Stomach (tissue), 9 donors: ENCODE data around the gene HNRNPLL. TPM values are rescaled to one million over a fixed set of nuclear protein-coding genes. Genes with fewer than 3 reads are reported as not detected.

Source experiments
- DNase-seq, 2 donors: peaks; one replicate each; pipeline versions ENCODE4 v3.0.0 to v3.0.0-alpha.2; 2013 to 2019
- H3K27ac ChIP-seq, 5 donors: fragments of 200-600 bp in 4 of 5; sonication (generic) in 4 of 5; one replicate each; pipeline ENCODE4 v1.5.1; 2013 to 2019; ENCODE audit warnings: mild to moderate bottlenecking in 1 of 5, moderate library complexity in 1 of 5
- H3K27me3 ChIP-seq, 3 donors: fragments of 200-600 bp; sonication (generic); one replicate each; pipeline ENCODE4 v1.5.1; 2017 to 2019; ENCODE audit warnings: mixed run types in 1 of 3
- H3K36me3 ChIP-seq, 4 donors: fragments of 200-600 bp; sonication (generic); 1 replicate in 3 of 4; 2 replicates in 1 of 4; pipeline ENCODE4 v1.5.1; 2016 to 2019
- H3K4me1 ChIP-seq, 4 donors: fragments of 200-600 bp; sonication (generic); one replicate each; pipeline ENCODE4 v1.5.1; 2016 to 2019
- H3K4me3 ChIP-seq, 4 donors: fragments of 200-600 bp; sonication (generic) in 3 of 4; one replicate each; pipeline ENCODE4 v1.5.1; 2016 to 2019; ENCODE audit warnings: mild to moderate bottlenecking in 1 of 4
- H3K9me3 ChIP-seq, 4 donors: fragments of 200-600 bp; sonication (generic); one replicate each; pipeline ENCODE4 v1.5.1; 2016 to 2019
- EP300 ChIP-seq: sonication (generic); formaldehyde crosslinking; IDR thresholded peaks from one replicate; pipeline ENCODE4 v1.6.1; 2017; ENCODE audit warnings: antibody characterized with exemption
- POLR2A ChIP-seq, 4 donors: fragments of 450-650 bp; IDR thresholded peaks; one replicate each; pipeline ENCODE4 v1.6.1; 2016; ENCODE audit warnings: antibody characterized with exemption in 4 of 4, control low read depth in 2 of 4, mild to moderate bottlenecking in 1 of 4, moderate library complexity in 1 of 4
- POLR2AphosphoS5 ChIP-seq, 3 donors: sonication (generic); formaldehyde crosslinking; IDR thresholded peaks; one replicate each; pipeline ENCODE4 v1.6.1; 2016; ENCODE audit warnings: antibody characterized with exemption in 3 of 3
- WGBS, 5 donors: extraction: QIAGEN DNeasy Blood & Tissue Kit in 3 of 5; methylation state at CpG; one replicate each; pipeline versions ENCODE4 v1.1.5 to v1.1.7; 2013 to 2018; 5-methylcytosine and 5-hydroxymethylcytosine counted together
- intact Hi-C: fragments of 100-400 bp; cut with DNase I; formaldehyde crosslinking; loops from one replicate; pipeline ENCODE4 v1.15.1; 2023; ENCODE audit warnings: low total_unique reads
- polyA plus RNA-seq, 3 donors: library from polyadenylated mRNA; stranded (reverse); fragments of 200-250 nt; gene quantifications; one replicate each; pipeline ENCODE4 v1.2.3, GENCODE V29; 2013
- total RNA-seq, 5 donors: library from RNA; depleted of rRNA; stranded (reverse); fragments of >200 nt; gene quantifications; one replicate each; pipeline versions ENCODE4 v1.1.0 to v1.2.3, GENCODE V29; 2014 to 2016
- TF ChIP-seq, protein P1 (sequence below), 7 experiments: fragments of 450-650 bp in 4 of 7; fragments of 200-600 bp in 3 of 7; sonication (generic) in 3 of 7; IDR thresholded peaks; one replicate each; pipeline ENCODE4 v1.5.1; 2016 to 2019; ENCODE audit warnings: antibody characterized with exemption in 7 of 7, control low read depth in 2 of 7, mild to moderate bottlenecking in 1 of 7
- donor health status: healthy with polysubstance abuse.
- donor health status: Bipolar disorder and iron deficiency.
- donor health status: healthy.

Gene HNRNPLL
- total and polyA plus RNA-seq, 8 donors = 12.2 to 97.9 (median 25.7) TPM

- no peak for DNase-seq
- TF ChIP-seq POLR2AphosphoS5 (IDR thresholded peaks at IDR 0.05) (no peak), EP300 (no peak), POLR2A (IDR thresholded peaks at IDR 0.05) (no peak)
- TF ChIP-seq, protein P1, sequence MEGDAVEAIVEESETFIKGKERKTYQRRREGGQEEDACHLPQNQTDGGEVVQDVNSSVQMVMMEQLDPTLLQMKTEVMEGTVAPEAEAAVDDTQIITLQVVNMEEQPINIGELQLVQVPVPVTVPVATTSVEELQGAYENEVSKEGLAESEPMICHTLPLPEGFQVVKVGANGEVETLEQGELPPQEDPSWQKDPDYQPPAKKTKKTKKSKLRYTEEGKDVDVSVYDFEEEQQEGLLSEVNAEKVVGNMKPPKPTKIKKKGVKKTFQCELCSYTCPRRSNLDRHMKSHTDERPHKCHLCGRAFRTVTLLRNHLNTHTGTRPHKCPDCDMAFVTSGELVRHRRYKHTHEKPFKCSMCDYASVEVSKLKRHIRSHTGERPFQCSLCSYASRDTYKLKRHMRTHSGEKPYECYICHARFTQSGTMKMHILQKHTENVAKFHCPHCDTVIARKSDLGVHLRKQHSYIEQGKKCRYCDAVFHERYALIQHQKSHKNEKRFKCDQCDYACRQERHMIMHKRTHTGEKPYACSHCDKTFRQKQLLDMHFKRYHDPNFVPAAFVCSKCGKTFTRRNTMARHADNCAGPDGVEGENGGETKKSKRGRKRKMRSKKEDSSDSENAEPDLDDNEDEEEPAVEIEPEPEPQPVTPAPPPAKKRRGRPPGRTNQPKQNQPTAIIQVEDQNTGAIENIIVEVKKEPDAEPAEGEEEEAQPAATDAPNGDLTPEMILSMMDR (IDR thresholded peaks at IDR 0.05) = no peak
- intact Hi-C loops = no loop called here
Measured at GRCh38 chr2:38535404-38535743, 67.4 kb downstream of the HNRNPLL start.

GRCh38 chr2:38534746-38535403 is 67.9 kb downstream of the HNRNPLL start:
- Histone ChIP-seq H3K9me3 (no peaks in the 10 kb centered on the region), H3K27ac (peak overlapping the region in 3 of 5 donors; percentile 60 to 85 (median 66)), H3K4me3 (no peak overlapping the region), H3K27me3 (peaks cover 0 to 4% (median 0%) of the 10 kb centered on the region in 3 donors), H3K36me3 (no peaks in the 10 kb centered on the region), H3K4me1 (peaks cover 9 to 27% (median 18%) of the 10 kb centered on the region in 4 donors)
- 81 to 91% (median 91%) methylated on average over 11 to 16 of the region's 16 CpGs for WGBS, 5 donors
- peak in 1 of 2 donors; percentile 28 for DNase-seq
- TF ChIP-seq, protein P1 (IDR thresholded peaks at IDR 0.05) = no peak
- TF ChIP-seq POLR2A (IDR thresholded peaks at IDR 0.05) = no peak
- peak in 1 of 3 donors; percentile 53 for TF ChIP-seq POLR2AphosphoS5 (IDR thresholded peaks at IDR 0.05)
- intact Hi-C loops = no loop called here

More at GRCh38 chr2:38535404-38535743, 67.4 kb downstream of the HNRNPLL start:
- H3K27me3 ChIP-seq = peaks cover 0 to 4% (median 0%) of the 10 kb centered on the region in 3 donors
- no peaks in the 10 kb centered on the region for H3K9me3 ChIP-seq
- peak overlapping the region in 2 of 4 donors; percentile 51 to 56 for H3K4me3 ChIP-seq
- peak overlapping the region in 3 of 5 donors; percentile 60 to 85 (median 66) for H3K27ac ChIP-seq
- H3K36me3 ChIP-seq = no peaks in the 10 kb centered on the region
- peaks cover 9 to 27% (median 18%) of the 10 kb centered on the region in 4 donors for H3K4me1 ChIP-seq
- 71 to 82% (median 75%) methylated on average over 6 to 11 of the region's 11 CpGs for WGBS, 5 donors

- Histone ChIP-seq H3K27me3 (peaks cover 0 to 9% (median 0%) of the 10 kb centered on the region in 3 donors), H3K36me3 (no peaks in the 10 kb centered on the region), H3K9me3 (no peaks in the 10 kb centered on the region), H3K27ac (peak overlapping the region in 3 of 5 donors; percentile 8 to 85 (median 60)), H3K4me3 (no peak overlapping the region), H3K4me1 (peaks cover 9 to 27% (median 18%) of the 10 kb centered on the region in 4 donors)
- WGBS, 5 donors = 64 to 83% (median 80%) methylated on average over 10 of the region's 10 CpGs
- intact Hi-C loops = no loop called here
- no peak for DNase-seq
- no peak for TF ChIP-seq EP300
- TF ChIP-seq POLR2A (IDR thresholded peaks at IDR 0.05) = no peak
Measured at GRCh38 chr2:38533757-38534545, 68.8 kb downstream of the HNRNPLL start.

DNA sequence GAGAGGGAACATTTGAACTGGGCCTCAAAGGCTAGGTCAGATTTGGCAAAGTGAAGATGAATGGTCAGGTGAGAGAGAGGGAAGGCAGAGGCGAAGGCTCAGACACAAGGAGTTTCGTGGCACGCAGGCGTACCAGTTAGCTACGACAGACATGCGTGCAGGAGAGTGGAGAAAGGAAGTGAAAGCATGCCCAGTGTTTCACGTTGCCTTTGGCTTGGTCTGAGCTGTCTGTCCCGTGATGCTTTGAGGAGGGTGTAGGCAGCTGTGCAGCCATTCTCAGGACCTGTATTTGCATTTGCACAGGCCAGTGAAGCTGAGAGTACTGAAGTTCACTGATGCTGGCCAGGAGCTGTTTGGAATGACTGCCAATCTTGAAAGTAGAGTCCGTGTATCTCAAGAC is 69.5 kb downstream of the HNRNPLL start:
- Histone ChIP-seq H3K36me3 (no peaks in the 10 kb centered on the region), H3K4me1 (peaks cover 9 to 33% (median 21%) of the 10 kb centered on the region in 4 donors), H3K27me3 (peaks cover 0 to 12% (median 1%) of the 10 kb centered on the region in 3 donors), H3K4me3 (no peak overlapping the region), H3K27ac (peak overlapping the region in 2 of 5 donors; percentile 56 to 85), H3K9me3 (no peaks in the 10 kb centered on the region)
- TF ChIP-seq POLR2AphosphoS5 (IDR thresholded peaks at IDR 0.05) = no peak
- TF ChIP-seq POLR2A (IDR thresholded peaks at IDR 0.05) = no peak
- no peak for TF ChIP-seq EP300
- TF ChIP-seq, protein P1 (IDR thresholded peaks at IDR 0.05) = no peak
- intact Hi-C loops = no loop called here
- 65 to 79% (median 69%) methylated on average over 9 of the region's 9 CpGs for WGBS, 5 donors
- peak in 1 of 2 donors; percentile 44 for DNase-seq
